ENCODE data around the gene MOB2. TPM values are rescaled to one million over a fixed set of nuclear protein-coding genes. Genes with fewer than 3 reads are reported as not detected.

MOB2 gene
- total and polyA plus RNA-seq, 2 donors (not counting 1 experiment from before 2014, with no cell fraction given), result 13.1 to 30.1 TPM

GRCh38 chr11:1504581-1505290 is 18.2 kb upstream of the MOB2 start:
- Histone ChIP-seq H3K4me3 (replicated peaks in 1 of 4; ENCODE audit: control extremely low read depth in 1 of 4, insufficient read depth in 1 of 4, low read depth in 3 of 4, low read length in 4 of 4) (no peak overlapping the region), H3K4me2 (ENCODE audit: extremely low read depth, insufficient read depth, low read length) (no peak overlapping the region), H3K36me3 (ENCODE audit: control insufficient read depth, insufficient read depth, low read length) (no peaks in the 10 kb centered on the region), H4K20me1 (ENCODE audit: control insufficient read depth, extremely low read depth, insufficient read depth, low read length) (no peaks in the 10 kb centered on the region), H2AFZ (ENCODE audit: low read length) (no peak overlapping the region), H3K27ac (ENCODE audit: insufficient read depth, low read length) (no peak overlapping the region), H3K4me1 (ENCODE audit: control insufficient read depth, extremely low read depth, insufficient read depth, low read length) (no peaks in the 10 kb centered on the region), H3K9ac (ENCODE audit: insufficient read depth, low read length) (no peak overlapping the region), H3K27me3 (ENCODE audit: control insufficient read depth, insufficient read depth, low read length) (no peaks in the 10 kb centered on the region), H3K9me3 (ENCODE audit: control insufficient read depth, insufficient read depth, low read depth, low read length) (no peaks in the 10 kb centered on the region), H3K79me2 (ENCODE audit: control insufficient read depth, insufficient read depth, low read length) (peaks cover 2% of the 10 kb centered on the region)
- TF ChIP-seq CTCF (conservative IDR thresholded peaks at IDR 0.05 in 1 of 2, IDR thresholded peaks at IDR 0.05 in 1 of 2; ENCODE audit: low read depth in 1 of 2, low read length in 2 of 2) (no peak), EZH2 (IDR thresholded peaks at IDR 0.05; ENCODE audit: low read length, missing control alignments) (no peak)
- no peak for DNase-seq (ENCODE audit: low read depth in 2 of 2)

- no peaks in the 10 kb centered on the region for H4K20me1 ChIP-seq (ENCODE audit: control insufficient read depth, extremely low read depth, insufficient read depth, low read length)
- no peak overlapping the region for H2AFZ ChIP-seq (ENCODE audit: low read length)
- no peak overlapping the region for H3K4me3 ChIP-seq (replicated peaks in 1 of 4; ENCODE audit: control extremely low read depth in 1 of 4, insufficient read depth in 1 of 4, low read depth in 3 of 4, low read length in 4 of 4)
- TF ChIP-seq EZH2 (IDR thresholded peaks at IDR 0.05; ENCODE audit: low read length, missing control alignments) (no peak), CTCF (conservative IDR thresholded peaks at IDR 0.05 in 1 of 2, IDR thresholded peaks at IDR 0.05 in 1 of 2; ENCODE audit: low read depth in 1 of 2, low read length in 2 of 2) (no peak)
- no peaks in the 10 kb centered on the region for H3K9me3 ChIP-seq (ENCODE audit: control insufficient read depth, insufficient read depth, low read depth, low read length)
- no peaks in the 10 kb centered on the region for H3K4me1 ChIP-seq (ENCODE audit: control insufficient read depth, extremely low read depth, insufficient read depth, low read length)
- no peak overlapping the region for H3K27ac ChIP-seq (ENCODE audit: insufficient read depth, low read length)
- H3K36me3 ChIP-seq (ENCODE audit: control insufficient read depth, insufficient read depth, low read length), result no peaks in the 10 kb centered on the region
- H3K4me2 ChIP-seq (ENCODE audit: extremely low read depth, insufficient read depth, low read length), result no peak overlapping the region
- DNase-seq (ENCODE audit: low read depth in 2 of 2), result no peak
- H3K79me2 ChIP-seq (ENCODE audit: control insufficient read depth, insufficient read depth, low read length), result peaks cover 6% of the 10 kb centered on the region
- H3K27me3 ChIP-seq (ENCODE audit: control insufficient read depth, insufficient read depth, low read length), result no peaks in the 10 kb centered on the region
- H3K9ac ChIP-seq (ENCODE audit: insufficient read depth, low read length), result no peak overlapping the region
Observed at GRCh38 chr11:1504138-1504537, 17.6 kb upstream of the MOB2 start.

DNA sequence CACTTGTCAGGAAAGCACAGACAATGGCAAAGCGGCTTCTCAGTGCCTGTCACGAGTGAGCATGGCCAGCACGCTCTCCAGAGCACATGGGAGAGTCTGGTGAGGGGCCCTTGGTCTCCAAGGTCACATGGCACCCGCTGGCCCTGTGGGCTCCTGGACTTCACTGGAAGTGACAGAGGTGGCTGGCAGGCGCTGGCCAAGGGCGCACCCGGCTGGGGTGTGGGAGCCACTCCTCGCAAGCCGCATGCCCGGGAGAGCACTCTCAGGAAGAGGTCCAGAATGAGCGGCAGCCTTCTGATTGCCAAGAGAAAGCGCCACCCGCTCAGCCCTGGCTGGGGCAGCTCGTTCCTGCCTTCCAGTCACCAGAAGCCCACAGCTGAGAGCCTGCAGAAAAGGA is 17.1 kb upstream of the MOB2 start:
- H3K9me3 ChIP-seq (ENCODE audit: control insufficient read depth, insufficient read depth, low read depth, low read length), result no peaks in the 10 kb centered on the region
- H3K36me3 ChIP-seq (ENCODE audit: control insufficient read depth, insufficient read depth, low read length), result no peaks in the 10 kb centered on the region
- no peaks in the 10 kb centered on the region for H4K20me1 ChIP-seq (ENCODE audit: control insufficient read depth, extremely low read depth, insufficient read depth, low read length)
- TF ChIP-seq EZH2 (IDR thresholded peaks at IDR 0.05; ENCODE audit: low read length, missing control alignments) (no peak), CTCF (conservative IDR thresholded peaks at IDR 0.05 in 1 of 2, IDR thresholded peaks at IDR 0.05 in 1 of 2; ENCODE audit: low read depth in 1 of 2, low read length in 2 of 2) (no peak)
- no peak overlapping the region for H3K9ac ChIP-seq (ENCODE audit: insufficient read depth, low read length)
- H3K27ac ChIP-seq (ENCODE audit: insufficient read depth, low read length), result no peak overlapping the region
- H3K79me2 ChIP-seq (ENCODE audit: control insufficient read depth, insufficient read depth, low read length), result peaks cover 7% of the 10 kb centered on the region
- H3K4me3 ChIP-seq (replicated peaks in 1 of 4; ENCODE audit: control extremely low read depth in 1 of 4, insufficient read depth in 1 of 4, low read depth in 3 of 4, low read length in 4 of 4), result no peak overlapping the region
- no peak overlapping the region for H3K4me2 ChIP-seq (ENCODE audit: extremely low read depth, insufficient read depth, low read length)
- no peaks in the 10 kb centered on the region for H3K27me3 ChIP-seq (ENCODE audit: control insufficient read depth, insufficient read depth, low read length)
- no peaks in the 10 kb centered on the region for H3K4me1 ChIP-seq (ENCODE audit: control insufficient read depth, extremely low read depth, insufficient read depth, low read length)
- H2AFZ ChIP-seq (ENCODE audit: low read length), result no peak overlapping the region
- DNase-seq (ENCODE audit: low read depth in 2 of 2), result no peak
